ENCODE measurements around the gene LPA. TPM values are rescaled to one million over a fixed set of nuclear protein-coding genes. Genes with fewer than 3 reads are reported as not detected.
"Not testable (repeated sequence)": the region's sequence is repeated elsewhere in the genome, so short reads cannot be mapped to it uniquely, and the experiment has no call there.

LPA gene
- total RNA-seq, 1 experiment from 2014 or later = not detected

- Histone ChIP-seq H3K27me3 (ENCODE audit: control insufficient read depth, insufficient read depth, low read length) (no peaks in the 10 kb centered on the region), H3K4me3 (ENCODE audit: insufficient read depth, low read depth, low read length) (no peak overlapping the region), H3K36me3 (replicated peaks; ENCODE audit: control insufficient read depth, insufficient read depth, low read length) (no peaks in the 10 kb centered on the region)
- no peak for DNase-seq
Observed at GRCh38 chr6:160581406-160581805, 82.7 kb downstream of the LPA start.

DNA sequence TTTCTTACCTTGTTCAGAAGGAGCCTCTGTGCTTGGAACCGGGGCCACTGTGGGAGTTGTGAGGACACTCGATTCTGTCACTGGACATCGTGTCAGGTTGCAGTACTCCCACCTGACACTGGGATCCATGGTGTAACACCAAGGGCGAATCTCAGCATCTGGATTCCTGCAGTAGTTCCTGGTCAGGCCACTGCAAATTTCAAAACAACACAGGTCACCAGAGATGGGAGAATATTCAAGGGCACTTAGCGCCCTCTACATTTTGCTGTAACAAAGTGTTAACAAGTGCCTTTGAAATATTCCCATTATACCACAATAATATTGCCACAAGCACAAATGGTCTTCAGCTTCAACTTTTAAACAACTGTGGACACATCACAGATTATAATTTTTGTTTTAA lies 85.6 kb downstream of the LPA start:
- not testable (repeated sequence) for H3K36me3 ChIP-seq (replicated peaks; ENCODE audit: control insufficient read depth, insufficient read depth, low read length); H3K27me3 ChIP-seq (ENCODE audit: control insufficient read depth, insufficient read depth, low read length); H3K4me3 ChIP-seq (ENCODE audit: insufficient read depth, low read depth, low read length); DNase-seq

DNA sequence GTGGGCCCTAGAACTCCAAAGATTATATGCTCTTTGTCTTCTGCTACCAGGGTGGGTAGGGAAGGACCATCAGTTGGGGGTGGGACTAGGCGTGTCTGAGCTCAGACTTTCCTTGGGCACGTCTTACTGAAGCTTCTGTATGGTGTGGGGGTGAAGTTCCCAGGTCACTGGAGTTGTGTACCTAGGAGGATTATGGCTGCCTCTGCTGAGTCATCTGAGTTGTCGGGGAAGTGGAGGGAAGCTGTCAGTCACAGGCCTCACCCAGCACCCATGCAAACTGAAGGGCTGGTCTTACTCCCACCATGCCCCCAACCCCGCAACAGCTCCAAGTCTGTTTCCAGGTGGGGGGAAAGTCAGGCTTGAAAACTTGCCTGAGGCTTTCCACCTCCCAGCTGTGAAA lies 90.1 kb downstream of the LPA start:
- DNase-seq = no peak
- Histone ChIP-seq H3K4me3 (ENCODE audit: insufficient read depth, low read depth, low read length) (no peak overlapping the region), H3K27me3 (ENCODE audit: control insufficient read depth, insufficient read depth, low read length) (no peaks in the 10 kb centered on the region), H3K36me3 (replicated peaks; ENCODE audit: control insufficient read depth, insufficient read depth, low read length) (no peaks in the 10 kb centered on the region)

DNA sequence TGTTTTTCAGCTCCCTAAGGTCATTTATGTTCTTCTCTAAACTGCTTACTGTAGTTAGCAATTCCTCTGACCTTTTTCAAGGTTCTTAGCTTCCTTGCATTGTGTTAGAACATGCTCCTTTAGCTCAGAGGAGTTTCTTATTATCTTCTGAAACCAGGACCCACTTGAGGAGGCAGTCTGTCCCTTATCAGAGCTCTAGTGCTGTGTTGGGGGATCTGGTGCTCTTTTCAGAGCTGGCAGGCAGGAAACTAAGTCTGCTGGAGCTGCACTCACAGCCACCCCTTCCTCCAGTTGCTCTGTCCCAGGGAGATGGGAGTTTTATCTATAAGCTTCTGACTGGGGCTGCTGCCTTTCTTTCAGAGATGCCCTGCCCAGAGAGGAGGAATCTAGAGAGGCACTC lies 92.9 kb downstream of the LPA start:
- not testable (repeated sequence) for H3K4me3 ChIP-seq (ENCODE audit: insufficient read depth, low read depth, low read length); H3K27me3 ChIP-seq (ENCODE audit: control insufficient read depth, insufficient read depth, low read length); DNase-seq; H3K36me3 ChIP-seq (replicated peaks; ENCODE audit: control insufficient read depth, insufficient read depth, low read length)

DNA sequence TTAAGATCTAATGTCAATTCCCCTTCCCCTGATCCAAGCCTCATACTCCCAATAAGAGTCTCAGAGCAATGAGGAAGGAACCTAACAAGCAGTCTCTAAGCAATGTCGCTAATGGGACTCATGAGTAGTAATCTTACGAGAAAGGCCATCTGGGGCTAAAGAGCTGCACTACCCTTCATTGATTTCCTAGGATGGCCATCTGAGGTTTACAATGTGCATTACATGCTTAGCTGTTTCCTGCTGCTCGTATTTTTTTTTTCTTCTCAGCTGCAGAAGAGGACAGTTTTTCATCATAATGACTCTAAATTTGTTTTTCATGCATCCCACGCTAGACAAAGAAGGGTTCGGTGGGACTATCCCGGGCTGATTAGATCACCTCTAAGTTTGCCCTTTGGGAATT lies 119.3 kb downstream of the LPA start:
- H3K4me3 ChIP-seq (ENCODE audit: insufficient read depth, low read depth, low read length) = no peak overlapping the region
- DNase-seq = no peak
- no peaks in the 10 kb centered on the region; the same call in 1 of the 2 replicates for H3K27me3 ChIP-seq (ENCODE audit: control insufficient read depth, insufficient read depth, low read length)
- H3K36me3 ChIP-seq (replicated peaks; ENCODE audit: control insufficient read depth, insufficient read depth, low read length) = no peaks in the 10 kb centered on the region

DNA sequence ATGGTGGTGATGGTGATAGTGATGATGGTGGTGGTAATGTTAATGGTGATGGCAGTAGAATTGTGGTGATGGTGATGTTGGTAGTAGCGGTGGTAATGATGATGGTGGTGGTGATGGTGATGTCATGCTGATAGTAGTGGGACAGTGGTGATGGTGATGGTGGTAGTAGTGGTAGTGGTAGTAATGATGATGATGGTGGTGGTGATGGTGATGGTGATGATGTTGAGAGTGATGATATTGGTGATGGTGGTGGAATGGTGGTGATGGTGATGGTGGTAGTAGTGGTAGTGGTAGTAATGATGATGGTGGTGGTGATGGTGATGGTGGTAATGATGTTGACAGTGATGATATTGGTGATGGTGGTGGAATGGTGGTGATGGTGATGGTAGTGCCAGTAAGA lies 128.8 kb downstream of the LPA start:
- H3K4me3 ChIP-seq (ENCODE audit: insufficient read depth, low read depth, low read length) = no peak overlapping the region
- no peak for DNase-seq
- H3K27me3 ChIP-seq (ENCODE audit: control insufficient read depth, insufficient read depth, low read length) = no peaks in the 10 kb centered on the region
- no peaks in the 10 kb centered on the region for H3K36me3 ChIP-seq (replicated peaks; ENCODE audit: control insufficient read depth, insufficient read depth, low read length)

GRCh38 chr6:160534050-160534696 lies 129.9 kb downstream of the LPA start:
- DNase-seq = peak; percentile 69
- no peaks in the 10 kb centered on the region for H3K36me3 ChIP-seq (replicated peaks; ENCODE audit: control insufficient read depth, insufficient read depth, low read length)
- H3K4me3 ChIP-seq (ENCODE audit: insufficient read depth, low read depth, low read length) = peak overlapping the region; percentile 17; the same call in 1 of the 2 replicates

DNA sequence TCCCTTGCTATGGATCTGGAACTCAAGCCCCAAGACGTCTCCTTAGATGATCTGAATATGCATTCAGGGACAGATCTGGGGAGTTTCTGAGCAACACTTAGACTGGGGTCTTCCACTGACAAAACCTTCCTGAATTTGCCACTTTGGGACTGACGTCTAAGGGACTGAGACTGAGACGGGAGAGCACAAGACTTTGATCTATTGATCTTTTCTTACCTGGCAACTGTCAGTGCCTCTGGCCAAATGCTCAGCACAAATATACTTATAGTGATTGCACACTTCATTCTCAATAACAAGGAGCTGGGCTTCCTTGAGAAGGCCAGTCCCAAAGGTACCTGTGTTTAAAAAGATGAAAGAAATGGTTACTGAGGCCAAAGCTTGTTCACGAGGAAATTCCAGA lies 131.8 kb downstream of the LPA start:
- no peaks in the 10 kb centered on the region for H3K27me3 ChIP-seq (ENCODE audit: control insufficient read depth, insufficient read depth, low read length)
- no peaks in the 10 kb centered on the region for H3K36me3 ChIP-seq (replicated peaks; ENCODE audit: control insufficient read depth, insufficient read depth, low read length)
- no peak for DNase-seq
- no peak overlapping the region for H3K4me3 ChIP-seq (ENCODE audit: insufficient read depth, low read depth, low read length)

More at GRCh38 chr6:160534050-160534696, 129.9 kb downstream of the LPA start:
- H3K27me3 ChIP-seq (ENCODE audit: control insufficient read depth, insufficient read depth, low read length) = no peaks in the 10 kb centered on the region

- DNase-seq = no peak
- no peaks in the 10 kb centered on the region for H3K36me3 ChIP-seq (replicated peaks; ENCODE audit: control insufficient read depth, insufficient read depth, low read length)
- H3K27me3 ChIP-seq (ENCODE audit: control insufficient read depth, insufficient read depth, low read length) = no peaks in the 10 kb centered on the region
- H3K4me3 ChIP-seq (ENCODE audit: insufficient read depth, low read depth, low read length) = no peak overlapping the region
Observed at GRCh38 chr6:160531826-160532225, 132.2 kb downstream of the LPA start.

DNA sequence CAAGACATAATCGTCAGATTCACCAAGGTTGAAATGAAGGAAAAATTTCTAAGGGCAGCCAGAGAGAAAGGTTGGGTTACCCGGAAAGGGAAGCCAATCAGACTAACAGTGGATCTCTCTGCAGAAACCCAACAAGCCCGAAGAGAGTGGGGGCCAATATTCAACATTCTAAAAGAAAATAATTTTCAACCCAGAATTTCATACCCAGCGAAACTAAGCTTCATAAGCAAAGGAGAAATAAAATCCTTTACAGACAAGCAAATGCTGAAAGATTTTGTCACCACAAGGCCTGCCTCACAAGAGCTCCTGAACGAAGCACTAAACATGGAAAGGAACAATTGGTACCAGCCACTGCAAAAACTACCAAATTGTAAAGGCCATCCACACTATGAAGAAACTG lies 134.6 kb downstream of the LPA start:
- not testable (repeated sequence) for H3K36me3 ChIP-seq (replicated peaks; ENCODE audit: control insufficient read depth, insufficient read depth, low read length); H3K4me3 ChIP-seq (ENCODE audit: insufficient read depth, low read depth, low read length); H3K27me3 ChIP-seq (ENCODE audit: control insufficient read depth, insufficient read depth, low read length); DNase-seq

DNA sequence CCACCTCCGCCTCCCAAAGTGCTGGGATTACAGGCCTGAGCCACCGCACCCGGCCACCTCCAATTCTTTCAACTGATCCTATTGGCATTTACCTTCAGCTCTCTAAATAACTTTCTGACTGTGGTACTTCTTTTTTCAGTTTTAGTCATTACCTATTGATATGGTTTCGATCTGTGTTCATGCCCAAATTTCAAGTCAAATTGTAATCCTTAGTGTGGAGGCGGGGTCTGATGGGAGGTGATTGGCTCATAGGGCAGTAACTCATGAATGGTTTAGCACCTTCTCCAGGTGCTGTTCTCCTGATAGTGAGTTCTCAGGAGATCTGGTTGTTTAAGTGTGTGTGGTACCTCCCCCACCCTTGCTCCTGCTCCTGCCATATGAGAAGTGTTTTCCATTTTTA lies 140.9 kb downstream of the LPA start:
- Histone ChIP-seq H3K4me3 (ENCODE audit: insufficient read depth, low read depth, low read length) (no peak overlapping the region), H3K36me3 (replicated peaks; ENCODE audit: control insufficient read depth, insufficient read depth, low read length) (no peaks in the 10 kb centered on the region), H3K27me3 (ENCODE audit: control insufficient read depth, insufficient read depth, low read length) (peaks cover 4% of the 10 kb centered on the region; the same call in 1 of the 2 replicates)
- no peak for DNase-seq

DNA sequence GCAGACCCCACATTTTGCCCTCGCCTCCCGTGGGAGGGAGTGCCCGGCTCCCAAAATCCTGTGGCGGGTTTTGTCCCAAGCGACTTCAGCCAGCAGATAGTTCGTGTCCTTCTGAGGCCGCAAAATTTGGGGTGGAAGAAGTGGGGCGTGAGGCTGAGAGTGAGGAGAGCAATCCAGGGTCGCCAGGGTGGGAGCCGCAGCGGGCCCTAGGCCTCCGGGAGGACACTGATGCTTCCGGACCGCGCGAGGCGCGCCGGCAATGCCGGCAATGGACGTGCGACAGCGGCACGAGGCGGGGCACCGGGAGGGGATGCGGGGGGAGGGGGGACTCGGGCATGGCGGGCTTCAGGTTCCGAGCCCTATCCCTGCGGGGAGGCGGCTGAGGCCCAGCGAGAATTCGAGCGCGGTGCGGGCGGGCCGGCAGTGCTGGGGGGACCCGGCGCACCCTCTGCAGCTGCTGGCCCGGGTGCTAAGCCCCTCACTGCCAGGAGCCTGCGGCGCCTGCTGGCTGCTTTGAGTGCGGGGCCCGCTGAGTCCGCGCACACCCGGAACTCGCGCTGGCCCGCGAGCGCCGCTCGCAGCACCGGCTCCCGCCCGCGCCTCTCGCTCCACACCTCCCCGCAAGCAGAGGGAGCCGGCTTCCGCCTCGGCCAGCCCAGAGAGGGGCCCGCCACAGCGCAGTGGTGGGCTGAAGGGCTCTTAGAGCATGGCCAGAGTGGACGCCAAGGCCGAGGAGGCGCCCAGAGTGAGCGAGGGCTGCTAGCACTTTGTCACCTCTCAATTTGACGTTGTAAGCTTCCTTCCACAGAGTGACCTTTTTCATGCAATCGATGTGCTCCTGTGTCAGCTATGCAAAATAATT lies 143.8 kb downstream of the LPA start:
- Histone ChIP-seq H3K27me3 (ENCODE audit: control insufficient read depth, insufficient read depth, low read length) (peaks cover 4% of the 10 kb centered on the region; the same call in 1 of the 2 replicates), H3K4me3 (ENCODE audit: insufficient read depth, low read depth, low read length) (peak overlapping the region; percentile 61), H3K36me3 (replicated peaks; ENCODE audit: control insufficient read depth, insufficient read depth, low read length) (no peaks in the 10 kb centered on the region)
- peak; percentile 86 for DNase-seq

- no peaks in the 10 kb centered on the region for H3K36me3 ChIP-seq (replicated peaks; ENCODE audit: control insufficient read depth, insufficient read depth, low read length)
- H3K27me3 ChIP-seq (ENCODE audit: control insufficient read depth, insufficient read depth, low read length) = peaks cover 4% of the 10 kb centered on the region; the same call in 1 of the 2 replicates
- no peak for DNase-seq
- H3K4me3 ChIP-seq (ENCODE audit: insufficient read depth, low read depth, low read length) = peak overlapping the region; percentile 61
Observed at GRCh38 chr6:160519603-160520042, 144.5 kb downstream of the LPA start.

GRCh38 chr6:160519133-160519532 lies 144.9 kb downstream of the LPA start:
- DNase-seq = no peak
- H3K4me3 ChIP-seq (ENCODE audit: insufficient read depth, low read depth, low read length) = no peak overlapping the region
- no peaks in the 10 kb centered on the region for H3K36me3 ChIP-seq (replicated peaks; ENCODE audit: control insufficient read depth, insufficient read depth, low read length)
- H3K27me3 ChIP-seq (ENCODE audit: control insufficient read depth, insufficient read depth, low read length) = peaks cover 4% of the 10 kb centered on the region; the same call in 1 of the 2 replicates

GRCh38 chr6:160513836-160514235 lies 150.2 kb downstream of the LPA start:
- H3K4me3 ChIP-seq (ENCODE audit: insufficient read depth, low read depth, low read length) = no peak overlapping the region
- no peaks in the 10 kb centered on the region for H3K27me3 ChIP-seq (ENCODE audit: control insufficient read depth, insufficient read depth, low read length)
- DNase-seq = no peak
- no peaks in the 10 kb centered on the region for H3K36me3 ChIP-seq (replicated peaks; ENCODE audit: control insufficient read depth, insufficient read depth, low read length)
